OCI-LY7 (cell line): Measurements from ENCODE around the gene HOXD4. TPM values are rescaled to one million over a fixed set of nuclear protein-coding genes. Genes with fewer than 3 reads are reported as not detected.

Experiments
- BruUV-seq: library from RNA; stranded (reverse); fragments of 400-500 nt; replicated peaks from 2 replicates; lab custom pipeline; 2021; lab: Mats Ljungman, UMichigan
- CTCF ChIA-PET: fragments of 300-600 bp; sonication (Branson Sonifier 250); formaldehyde crosslinking; loops from one replicate; lab custom pipeline; 2022; ENCODE audit warnings: antibody characterized with exemption; ENCODE audit not compliant: unreplicated experiment; lab: Charles Lee
- POLR2A ChIA-PET: fragments of 300-600 bp; sonication (Branson Sonifier 250); formaldehyde crosslinking; loops from one replicate; lab custom pipeline; 2022; ENCODE audit warnings: antibody characterized with exemption; lab: Charles Lee
- DNase-seq: peaks from one replicate; pipeline ENCODE4 v3.0.0-alpha.2; 2015; ENCODE audit warnings: low spot score
- H2AFZ ChIP-seq: fragments of 200-600 bp; sonication (generic), shearing (Covaris generic); 2 replicates; pipeline ENCODE4 v1.6.1; 2014; ENCODE audit warnings: mild to moderate bottlenecking, antibody characterized with exemption, low read length, moderate library complexity
- H3K27ac ChIP-seq: fragments of 200-600 bp; sonication (generic); 2 replicates; pipeline ENCODE4 v1.5.1; 2014; ENCODE audit warnings: mixed run types, low read depth, mild to moderate bottlenecking, moderate library complexity, low read length, inconsistent platforms; ENCODE audit not compliant: poor library complexity, severe bottlenecking
- H3K36me3 ChIP-seq: fragments of 200-600 bp; sonication (generic); 2 replicates; pipeline ENCODE4 v1.6.1; 2014; ENCODE audit warnings: mild to moderate bottlenecking, antibody characterized with exemption, low read length, moderate library complexity, mixed read lengths; ENCODE audit not compliant: insufficient read depth
- H3K4me1 ChIP-seq: fragments of 200-600 bp; sonication (generic); 2 replicates; pipeline ENCODE4 v1.5.1; 2014; ENCODE audit warnings: mild to moderate bottlenecking, low read length; ENCODE audit not compliant: insufficient read depth, poor library complexity, severe bottlenecking
- H3K4me2 ChIP-seq: fragments of 200-600 bp; sonication (generic); 2 replicates; pipeline ENCODE4 v1.6.1; 2014; ENCODE audit warnings: mild to moderate bottlenecking, low read length
- H3K4me3 ChIP-seq: fragments of 200-600 bp; sonication (generic); 2 replicates; pipeline ENCODE4 v1.5.1; 2014; ENCODE audit warnings: mild to moderate bottlenecking, low read depth, low read length; ENCODE audit not compliant: poor library complexity, severe bottlenecking
- H3K79me2 ChIP-seq: fragments of 200-600 bp; sonication (generic); 2 replicates; pipeline ENCODE4 v1.6.1; 2016; ENCODE audit warnings: low read depth, mild to moderate bottlenecking, low read length, moderate library complexity, mixed read lengths; ENCODE audit not compliant: insufficient read depth
- H3K9me2 ChIP-seq: fragments of 200-600 bp; sonication (generic); 2 replicates; pipeline ENCODE4 v1.6.1; 2016; ENCODE audit warnings: mild to moderate bottlenecking, low read length, mixed read lengths; ENCODE audit not compliant: insufficient read depth
- H3K9me3 ChIP-seq: fragments of 200-600 bp; sonication (generic); 2 replicates; pipeline ENCODE4 v1.6.1; 2014; ENCODE audit warnings: mild to moderate bottlenecking, mixed run types, low read length, mixed read lengths
- H4K20me1 ChIP-seq: fragments of 200-600 bp; sonication (generic); 2 replicates; pipeline ENCODE4 v1.6.1; 2014; ENCODE audit warnings: mild to moderate bottlenecking, antibody characterized with exemption, low read length, moderate library complexity, mixed read lengths; ENCODE audit not compliant: insufficient read depth
- CTCF ChIP-seq: fragments of 200-600 bp; sonication (generic); conservative IDR thresholded peaks from 2 replicates; pipeline ENCODE4 v1.5.1; 2014; ENCODE audit warnings: mild to moderate bottlenecking, antibody characterized with exemption, low read length, moderate library complexity, mixed read lengths
- EZH2phosphoT487 ChIP-seq: fragments of 200-600 bp; sonication (generic); IDR thresholded peaks from 2 replicates; pipeline ENCODE4 v1.6.1; 2018; ENCODE audit warnings: low read depth, borderline replicate concordance, mild to moderate bottlenecking, mixed run types, antibody characterized with exemption, low read length, moderate library complexity, mixed read lengths
- intact Hi-C: fragments of 100-400 bp; cut with micrococcal nuclease; formaldehyde crosslinking; loops from one replicate; pipeline ENCODE4 v1.10.0; 2022; ENCODE audit not compliant: unreplicated experiment
- total RNA-seq, 2 experiments: library from RNA; depleted of rRNA in 1 of 2; stranded (reverse); fragments of >200 nt in 1 of 2; shearing (Covaris generic) in 1 of 2; gene quantifications; 2 replicates each; pipeline ENCODE4 v1.2.3, GENCODE V29; 2014 to 2022

HOXD4 gene
- total RNA-seq, 2 experiments from 2014 or later: not detected

DNA sequence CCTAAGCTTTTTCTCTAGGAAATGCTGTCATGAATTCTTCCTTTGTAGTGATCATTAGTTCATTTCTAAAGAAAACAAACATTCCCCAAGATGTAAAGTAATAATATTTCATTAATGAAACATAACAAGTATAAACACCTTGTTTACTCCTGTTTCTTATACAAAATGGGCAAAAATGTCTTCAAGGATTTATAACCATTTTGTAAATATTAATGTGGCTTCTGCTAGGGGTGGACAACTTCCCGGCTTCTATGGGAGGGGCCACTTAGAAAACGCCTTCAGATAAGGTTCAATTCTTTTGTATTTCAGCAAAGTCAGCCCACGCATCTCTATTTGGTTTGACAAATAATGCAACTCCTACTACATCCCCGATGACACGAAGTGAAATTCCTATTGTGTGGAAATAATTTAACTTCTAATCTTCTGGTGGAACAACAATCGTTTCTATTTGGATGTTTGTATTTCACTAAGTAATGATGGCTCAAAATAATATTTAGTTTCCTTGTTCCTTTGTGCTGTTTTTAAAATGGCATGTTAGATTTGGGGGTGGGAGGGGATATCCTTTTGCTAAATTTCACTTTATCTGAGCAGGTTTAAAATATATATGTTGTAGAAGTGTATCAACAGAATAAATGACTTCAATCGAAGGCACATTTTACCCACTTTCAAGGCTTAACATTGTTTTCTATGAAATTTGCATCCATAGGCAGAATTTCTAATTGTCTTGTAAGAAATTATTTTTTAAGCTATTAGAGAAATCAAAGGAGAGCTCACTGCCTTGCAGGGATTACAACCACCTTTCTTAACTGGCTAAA, 22.4 kb downstream of the HOXD4 start:
- Histone ChIP-seq H3K4me3 (no peak overlapping the region), H3K79me2 (no peaks in the 10 kb centered on the region), H3K27ac (no peak overlapping the region), H4K20me1 (no peaks in the 10 kb centered on the region), H3K36me3 (no peaks in the 10 kb centered on the region), H3K4me2 (no peak overlapping the region), H2AFZ (no peak overlapping the region), H3K9me2 (no peaks in the 10 kb centered on the region), H3K4me1 (no peaks in the 10 kb centered on the region), H3K9me3 (no peaks in the 10 kb centered on the region)
- POLR2A ChIA-PET: interaction anchor here (0.6 to 0.7 kb wide), 4 partner anchors 28 to 1000 kb away, joined by 3 to 5 read pairs (median 4); no protein-coding TSS in a partner anchor
- CTCF ChIA-PET: no interaction called here
- TF ChIP-seq EZH2phosphoT487: no peak
- no peak for TF ChIP-seq CTCF
- BruUV-seq: no TSS peak
- intact Hi-C loops: no loop called here
- no peak for DNase-seq

GRCh38 chr2:176174382-176174823, 23.1 kb downstream of the HOXD4 start:
- ChIA-PET POLR2A (interaction anchor here (0.6 kb wide), 3 partner anchors 103 to 999 kb away, joined by 3 to 5 read pairs (median 5); no protein-coding TSS in a partner anchor), CTCF (no interaction called here)
- no peaks in the 10 kb centered on the region for H3K79me2 ChIP-seq
- no peak overlapping the region for H2AFZ ChIP-seq
- DNase-seq: no peak
- H3K4me1 ChIP-seq: no peaks in the 10 kb centered on the region
- no peak overlapping the region for H3K4me3 ChIP-seq
- no peaks in the 10 kb centered on the region for H3K36me3 ChIP-seq
- no peak for TF ChIP-seq EZH2phosphoT487
- no peak for TF ChIP-seq CTCF
- intact Hi-C loops: no loop called here
- H3K9me2 ChIP-seq: no peaks in the 10 kb centered on the region
- no peak overlapping the region for H3K4me2 ChIP-seq
- no TSS peak for BruUV-seq
- H4K20me1 ChIP-seq: no peaks in the 10 kb centered on the region
- no peak overlapping the region for H3K27ac ChIP-seq
- no peaks in the 10 kb centered on the region for H3K9me3 ChIP-seq
